Endothelial cell of umbilical vein (primary cell): Measurements from ENCODE around the gene SPNS1. TPM values are rescaled to one million over a fixed set of nuclear protein-coding genes. Genes with fewer than 3 reads are reported as not detected.

ENCODE experiments used
- BruUV-seq: library from RNA; stranded (reverse); fragments of 400-500 nt; replicated peaks from 2 replicates; lab custom pipeline; 2021; lab: Mats Ljungman, UMichigan
- CTCF ChIA-PET: fragments of 300-600, 350-600 bp; sonication (Branson Sonifier 250); formaldehyde crosslinking; loops from one replicate; lab custom pipeline; 2021; ENCODE audit warnings: antibody characterized with exemption, inconsistent platforms; lab: Charles Lee
- POLR2A ChIA-PET: fragments of 300-600, 350-600 bp; sonication (Branson Sonifier 250); formaldehyde crosslinking; loops from one replicate; lab custom pipeline; 2021; ENCODE audit warnings: antibody characterized with exemption, inconsistent platforms; lab: Charles Lee
- DNase-seq: peaks from one replicate; pipeline ENCODE4 v3.0.0-alpha.2; 2011; ENCODE audit warnings: low read depth, low spot score
- FAIRE-seq: peaks from 2 replicates; lab custom pipeline; 2011; peaks lifted over from hg19 to GRCh38; lab: Jason Lieb, UNC
- H2AFZ ChIP-seq: 2 replicates; pipeline ENCODE4 v1.6.0; 2012; ENCODE audit warnings: low read depth, low read length, control low read depth, inconsistent platforms
- H3K27ac ChIP-seq: 2 replicates; pipeline ENCODE4 v1.5.1; 2011; ENCODE audit warnings: low read depth, mild to moderate bottlenecking, control low read depth, low read length, moderate library complexity; ENCODE audit not compliant: insufficient read depth
- H3K27me3 ChIP-seq, 2 experiments: 2 replicates each; pipeline versions ENCODE4 v1.6.0 to v1.6.1; 2011; ENCODE audit warnings: low read length in 2 of 2, mixed read lengths in 1 of 2; ENCODE audit not compliant: control insufficient read depth in 2 of 2, insufficient read depth in 2 of 2
- H3K36me3 ChIP-seq, 2 experiments: 2 replicates in 1 of 2; 3 replicates in 1 of 2; pipeline ENCODE4 v1.5.1; 2011; ENCODE audit warnings: low read length in 2 of 2, mild to moderate bottlenecking in 1 of 2, moderate library complexity in 1 of 2; ENCODE audit not compliant: control insufficient read depth in 2 of 2, insufficient read depth in 2 of 2; ENCODE audit errors: extremely low read depth in 1 of 2
- H3K4me1 ChIP-seq: 3 replicates; pipeline ENCODE4 v1.5.1; 2011; ENCODE audit warnings: mild to moderate bottlenecking, low read length; ENCODE audit not compliant: control insufficient read depth, insufficient read depth; ENCODE audit errors: extremely low read depth
- H3K4me2 ChIP-seq: 2 replicates; pipeline ENCODE4 v1.6.1; 2011; ENCODE audit warnings: low read length, control low read depth, mixed read lengths; ENCODE audit not compliant: insufficient read depth
- H3K4me3 ChIP-seq, 3 experiments: fragments of 200-600 bp in 1 of 3; sonication (generic), shearing (Covaris generic) in 1 of 3; replicated peaks in 1 of 3; 2 replicates each; pipeline ENCODE4 v1.5.1; 2011 to 2016; ENCODE audit warnings: control low read depth in 3 of 3, low read length in 3 of 3, mild to moderate bottlenecking in 2 of 3, inconsistent platforms in 1 of 3, low read depth in 1 of 3, moderate library complexity in 1 of 3; ENCODE audit not compliant: insufficient read depth in 1 of 3
- H3K79me2 ChIP-seq: 2 replicates; pipeline ENCODE4 v1.6.0; 2012; ENCODE audit warnings: low read length, inconsistent platforms; ENCODE audit not compliant: control insufficient read depth, insufficient read depth
- H3K9ac ChIP-seq: replicated peaks from 2 replicates; pipeline ENCODE3; 2011; ENCODE audit warnings: low read length, control low read depth; ENCODE audit not compliant: insufficient read depth; ENCODE audit errors: extremely low read depth
- H3K9me1 ChIP-seq: replicated peaks from 3 replicates; pipeline ENCODE4 v1.6.0; 2011; ENCODE audit warnings: mild to moderate bottlenecking, low read length; ENCODE audit not compliant: control insufficient read depth, insufficient read depth; ENCODE audit errors: extremely low read depth
- H3K9me3 ChIP-seq: replicated peaks from 2 replicates; pipeline ENCODE4 v1.5.1; 2012; ENCODE audit warnings: low read length, inconsistent platforms; ENCODE audit not compliant: control insufficient read depth, insufficient read depth
- H4K20me1 ChIP-seq: replicated peaks from 2 replicates; pipeline ENCODE3; 2011; ENCODE audit warnings: mild to moderate bottlenecking, low read length; ENCODE audit not compliant: control insufficient read depth, insufficient read depth; ENCODE audit errors: extremely low read depth
- CTCF ChIP-seq, 2 donors: IDR thresholded peaks; 1 replicate in 1 of 2; 2 replicates in 1 of 2; pipeline ENCODE4 v1.5.1; 2011; ENCODE audit warnings: low read length in 2 of 2, mild to moderate bottlenecking in 2 of 2, moderate library complexity in 2 of 2, control low read depth in 1 of 2, inconsistent platforms in 1 of 2, low read depth in 1 of 2; ENCODE audit not compliant: insufficient read depth in 1 of 2; ENCODE audit errors: extremely low read depth in 1 of 2
- EZH2 ChIP-seq: IDR thresholded peaks from 2 replicates; pipeline ENCODE4 v1.6.1; 2012; ENCODE audit warnings: borderline replicate concordance, low read depth, mild to moderate bottlenecking, moderate library complexity, low read length, inconsistent platforms; ENCODE audit not compliant: severe bottlenecking
- FOS ChIP-seq: IDR thresholded peaks from 2 replicates; pipeline ENCODE4 v1.6.1; 2011; ENCODE audit warnings: mild to moderate bottlenecking, low read length, moderate library complexity, borderline replicate concordance; ENCODE audit not compliant: insufficient read depth
- GATA2 ChIP-seq: IDR thresholded peaks from 2 replicates; pipeline ENCODE4 v1.7.0; 2011; ENCODE audit warnings: low read depth, mild to moderate bottlenecking, moderate library complexity, mixed read lengths, low read length; ENCODE audit not compliant: insufficient read length, insufficient read depth
- JUN ChIP-seq: IDR thresholded peaks from 2 replicates; pipeline ENCODE4 v1.6.1; 2011; ENCODE audit warnings: borderline replicate concordance, low read depth; ENCODE audit not compliant: insufficient read length, insufficient read depth
- MAX ChIP-seq: IDR thresholded peaks from 2 replicates; pipeline ENCODE4 v1.6.1; 2011; ENCODE audit not compliant: insufficient read depth, insufficient read length
- MYC ChIP-seq: IDR thresholded peaks from one replicate; pipeline ENCODE4 v1.6.1; 2011; ENCODE audit warnings: mild to moderate bottlenecking, low read depth, low read length
- POLR2A ChIP-seq: IDR thresholded peaks from 2 replicates; pipeline ENCODE4 v1.6.1; 2012; ENCODE audit warnings: low read depth, mild to moderate bottlenecking, control low read depth, low read length
- POLR2AphosphoS5 ChIP-seq: IDR thresholded peaks from 2 replicates; pipeline ENCODE4 v1.6.1; 2012; ENCODE audit warnings: low read depth, mild to moderate bottlenecking, control low read depth, low read length, moderate library complexity; ENCODE audit not compliant: insufficient read depth
- dilution Hi-C: fragments of 300-500 bp; cut with MboI; formaldehyde crosslinking; loops from one replicate; pipeline ENCODE4 v1.15.0; 2019; ENCODE audit warnings: low sequenced_read_pairs; ENCODE audit not compliant: extremely low pct_ligation_motif_present
- intact Hi-C: fragments of 100-400 bp; cut with micrococcal nuclease; formaldehyde crosslinking; loops from one replicate; pipeline ENCODE4 v1.10.0; 2022
- polyA plus RNA-seq, 4 experiments: library from polyadenylated mRNA; depleted of rRNA in 3 of 4; stranded (reverse) in 3 of 4; unstranded in 1 of 4; fragments of >200 nt; gene quantifications; 2 replicates each; pipeline versions ENCODE4 v1.2.1 to v1.2.3, GENCODE V29; 2011 to 2012; ENCODE audit warnings: missing spikeins in 1 of 4
- total RNA-seq: library from RNA; stranded (reverse); gene quantifications from 2 replicates; pipeline ENCODE4 v1.2.3, GENCODE V29; 2021

SPNS1 gene
- total and polyA plus RNA-seq, 2 donors (not counting 3 experiments of a cell fraction or from before 2014, with no cell fraction given): 65.2 to 133 TPM

DNA sequence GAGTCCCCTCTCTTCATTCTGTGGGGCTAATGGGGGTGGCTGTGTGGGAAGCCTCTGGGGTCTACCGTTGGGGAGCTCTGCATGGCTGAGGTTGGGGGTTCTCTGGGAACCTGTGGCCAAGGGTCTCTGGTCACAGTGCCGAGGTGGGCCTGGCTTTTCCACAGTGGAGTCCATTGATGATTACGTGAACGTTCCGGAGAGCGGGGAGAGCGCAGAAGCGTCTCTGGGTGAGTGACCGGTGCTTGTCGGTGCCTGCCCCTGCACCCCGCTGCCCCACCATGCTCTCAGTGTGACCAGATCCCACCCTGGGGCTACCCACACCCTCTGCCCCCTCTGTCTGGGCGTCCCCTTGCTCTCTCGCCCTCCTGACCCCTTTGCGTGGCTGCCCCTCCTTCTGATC lies 14.8 kb downstream of the SPNS1 start:
- intact Hi-C loops: no loop called here
- dilution Hi-C loops: no loop called here
- Histone ChIP-seq H3K27me3 (no peaks in the 10 kb centered on the region), H3K9me3 (no peaks in the 10 kb centered on the region), H3K79me2 (no peaks in the 10 kb centered on the region), H3K4me2 (no peak overlapping the region), H3K4me1 (no peaks in the 10 kb centered on the region), H2AFZ (no peak overlapping the region), H3K9ac (no peak overlapping the region), H3K36me3 (peaks cover 0 to 5% of the 10 kb centered on the region in 2 experiments), H3K27ac (no peak overlapping the region), H4K20me1 (no peaks in the 10 kb centered on the region), H3K4me3 (no peak overlapping the region), H3K9me1 (no peaks in the 10 kb centered on the region)
- TF ChIP-seq GATA2 (no peak), EZH2 (no peak), POLR2A (no peak), CTCF (IDR thresholded peaks at IDR 0.05; ENCODE audit: extremely low read depth in 1 of 2, insufficient read depth in 1 of 2, low read depth in 1 of 2, low read length in 2 of 2) (no peak), FOS (no peak), JUN (no peak), MYC (no peak), POLR2AphosphoS5 (no peak), MAX (no peak)
- no TSS peak for BruUV-seq
- DNase-seq: no peak
- CTCF ChIA-PET: interaction anchor here (0.6 kb wide), 1 partner anchor 16 kb away, joined by 3 read pairs; no protein-coding TSS in a partner anchor
- POLR2A ChIA-PET: no interaction called here
- FAIRE-seq: no peak
